Transverse colon (tissue), 4 donors: ENCODE data around the gene BTBD10. TPM values are rescaled to one million over a fixed set of nuclear protein-coding genes. Genes with fewer than 3 reads are reported as not detected.

ENCODE experiments used
- DNase-seq: peaks from one replicate; pipeline ENCODE4 v3.0.0-alpha.2; 2019
- H3K27ac ChIP-seq, 4 donors: fragments of 200-600 bp; sonication (generic); 2 replicates each; pipeline ENCODE4 v1.5.1; 2016 to 2018; ENCODE audit warnings: inconsistent platforms in 4 of 4
- H3K27me3 ChIP-seq: fragments of 200-600 bp; sonication (generic); 2 replicates; pipeline ENCODE4 v1.5.1; 2017; ENCODE audit warnings: inconsistent platforms
- H3K36me3 ChIP-seq, 4 donors: fragments of 200-600 bp; sonication (generic); 2 replicates each; pipeline ENCODE4 v1.5.1; 2017 to 2019; ENCODE audit warnings: inconsistent platforms in 4 of 4
- H3K4me1 ChIP-seq, 4 donors: fragments of 200-600 bp; sonication (generic); 2 replicates each; pipeline ENCODE4 v1.5.1; 2017 to 2020; ENCODE audit warnings: inconsistent platforms in 4 of 4
- H3K4me3 ChIP-seq, 4 donors: fragments of 200-600 bp; sonication (generic); 1 replicate in 1 of 4; 2 replicates in 3 of 4; pipeline versions ENCODE4 v1.5.1 to v1.6.1; 2017 to 2019; ENCODE audit warnings: inconsistent platforms in 4 of 4
- H3K9me3 ChIP-seq, 2 donors: fragments of 200-600 bp; sonication (generic); 2 replicates each; pipeline ENCODE4 v1.5.1; 2017 to 2019; ENCODE audit warnings: inconsistent platforms in 2 of 2
- EP300 ChIP-seq: sonication (generic); formaldehyde crosslinking; IDR thresholded peaks from one replicate; pipeline ENCODE4 v1.6.1; 2017; ENCODE audit warnings: antibody characterized with exemption, low read depth
- POLR2A ChIP-seq: fragments of 450-650 bp; IDR thresholded peaks from one replicate; pipeline ENCODE4 v1.6.1; 2016; ENCODE audit warnings: antibody characterized with exemption, mild to moderate bottlenecking, moderate library complexity
- POLR2AphosphoS5 ChIP-seq, 3 donors: sonication (generic); formaldehyde crosslinking; IDR thresholded peaks; one replicate each; pipeline ENCODE4 v1.6.1; 2016; ENCODE audit warnings: antibody characterized with exemption in 3 of 3
- WGBS, 2 donors: methylation state at CpG; one replicate each; pipeline ENCODE4 v1.1.5; 2018; ENCODE audit warnings: low coverage in 1 of 2; 5-methylcytosine and 5-hydroxymethylcytosine counted together
- in situ Hi-C, 4 donors: fragments of 200-750 bp; cut with MboI; loops; one replicate each; pipeline versions ENCODE4 v1.15.0 to v1.15.1; 2017; ENCODE audit warnings: low sequenced_read_pairs in 3 of 4, low pct_ligation_motif_present in 1 of 4, low pct_unique_long_range_greater_than_20kb in 1 of 4
- intact Hi-C: fragments of 100-400 bp; cut with DNase I; formaldehyde crosslinking; loops from one replicate; pipeline ENCODE4 v1.15.1; 2023; ENCODE audit warnings: low total_unique reads
- total RNA-seq, 4 donors: library from RNA; depleted of rRNA; stranded (reverse); fragments of >200 nt; gene quantifications; one replicate each; pipeline ENCODE4 v1.1.0, GENCODE V29; 2016
- TF ChIP-seq, protein P1 (sequence below), 5 experiments: fragments of 200-600 bp in 3 of 5; fragments of 450-650 bp in 2 of 5; sonication (generic) in 3 of 5; IDR thresholded peaks; 1 replicate in 2 of 5; 2 replicates in 3 of 5; pipeline ENCODE4 v1.5.1; 2016 to 2017; ENCODE audit warnings: antibody characterized with exemption in 5 of 5, inconsistent platforms in 3 of 5, mild to moderate bottlenecking in 2 of 5, moderate library complexity in 1 of 5

The BTBD10 gene
- total RNA-seq, 4 donors from 2014 or later, result 9.0 to 39.9 (median 32.9) TPM

GRCh38 chr11:13434247-13435205 lies 28.5 kb downstream of the BTBD10 start:
- Histone ChIP-seq H3K4me3 (no peak overlapping the region), H3K27ac (no peak overlapping the region), H3K9me3 (no peaks in the 10 kb centered on the region), H3K27me3 (no peaks in the 10 kb centered on the region), H3K4me1 (peaks cover 0 to 20% (median 4%) of the 10 kb centered on the region in 4 donors), H3K36me3 (peaks cover 0 to 3% (median 0%) of the 10 kb centered on the region in 4 donors)
- in situ Hi-C loops, result no loop called here
- DNase-seq, result no peak
- TF ChIP-seq EP300 (no peak), POLR2AphosphoS5 (IDR thresholded peaks at IDR 0.05) (no peak), POLR2A (no peak)
- TF ChIP-seq, protein P1, sequence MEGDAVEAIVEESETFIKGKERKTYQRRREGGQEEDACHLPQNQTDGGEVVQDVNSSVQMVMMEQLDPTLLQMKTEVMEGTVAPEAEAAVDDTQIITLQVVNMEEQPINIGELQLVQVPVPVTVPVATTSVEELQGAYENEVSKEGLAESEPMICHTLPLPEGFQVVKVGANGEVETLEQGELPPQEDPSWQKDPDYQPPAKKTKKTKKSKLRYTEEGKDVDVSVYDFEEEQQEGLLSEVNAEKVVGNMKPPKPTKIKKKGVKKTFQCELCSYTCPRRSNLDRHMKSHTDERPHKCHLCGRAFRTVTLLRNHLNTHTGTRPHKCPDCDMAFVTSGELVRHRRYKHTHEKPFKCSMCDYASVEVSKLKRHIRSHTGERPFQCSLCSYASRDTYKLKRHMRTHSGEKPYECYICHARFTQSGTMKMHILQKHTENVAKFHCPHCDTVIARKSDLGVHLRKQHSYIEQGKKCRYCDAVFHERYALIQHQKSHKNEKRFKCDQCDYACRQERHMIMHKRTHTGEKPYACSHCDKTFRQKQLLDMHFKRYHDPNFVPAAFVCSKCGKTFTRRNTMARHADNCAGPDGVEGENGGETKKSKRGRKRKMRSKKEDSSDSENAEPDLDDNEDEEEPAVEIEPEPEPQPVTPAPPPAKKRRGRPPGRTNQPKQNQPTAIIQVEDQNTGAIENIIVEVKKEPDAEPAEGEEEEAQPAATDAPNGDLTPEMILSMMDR (IDR thresholded peaks at IDR 0.05), result no peak
- WGBS, 2 donors, result 93 to 94% methylated on average over 6 of the region's 6 CpGs
- intact Hi-C loops, result no loop called here

DNA sequence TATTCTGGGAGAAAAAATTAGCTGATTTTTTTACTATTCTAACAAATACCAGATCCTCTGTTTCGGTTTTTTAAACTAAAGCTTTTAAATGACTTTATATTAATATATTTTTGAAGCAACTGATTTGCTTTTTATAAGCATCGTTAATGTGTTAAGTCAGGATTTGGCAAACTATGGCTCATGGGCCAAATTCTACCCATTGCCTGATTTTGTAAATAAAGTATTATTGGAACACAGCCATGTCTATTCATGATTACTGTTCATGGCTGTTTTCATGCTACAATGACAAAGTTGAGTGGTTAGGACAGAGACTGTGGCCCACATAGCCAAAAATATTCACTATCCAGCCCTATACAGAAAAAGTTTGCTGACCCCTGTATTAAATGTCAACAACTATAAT lies 29.6 kb downstream of the BTBD10 start:
- Histone ChIP-seq H3K27me3 (no peaks in the 10 kb centered on the region), H3K27ac (no peak overlapping the region), H3K4me3 (no peak overlapping the region), H3K36me3 (peaks cover 0 to 10% (median 0%) of the 10 kb centered on the region in 4 donors), H3K9me3 (peaks cover 3 to 8% of the 10 kb centered on the region in 2 donors), H3K4me1 (peaks cover 0 to 20% (median 4%) of the 10 kb centered on the region in 4 donors)
- intact Hi-C loops (no loop called here), in situ Hi-C loops (no loop called here)
- DNase-seq, result no peak
- no peak for TF ChIP-seq POLR2A
- 99 to 100% methylated on average over 2 of the region's 2 CpGs for WGBS, 2 donors

DNA sequence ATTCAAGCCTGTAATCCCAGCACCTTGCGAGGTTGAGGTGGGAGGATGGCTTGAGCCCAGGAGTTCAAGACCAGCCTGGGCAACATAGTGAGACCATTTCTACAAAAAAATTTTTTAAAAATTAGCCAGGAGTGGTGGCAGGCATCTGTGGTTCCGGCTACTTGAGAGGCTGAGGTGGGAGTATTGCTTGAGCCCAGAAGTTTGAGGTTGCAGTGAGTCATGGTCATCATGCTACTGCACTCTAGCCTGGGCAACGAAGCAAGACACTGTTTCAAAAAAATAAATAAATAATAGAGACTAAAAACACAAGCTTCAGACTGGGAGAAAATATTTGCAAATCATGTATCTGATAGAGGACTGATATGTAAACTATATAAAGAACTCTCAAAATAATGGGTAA lies 33.2 kb downstream of the BTBD10 start:
- no peak for DNase-seq
- TF ChIP-seq POLR2AphosphoS5 (IDR thresholded peaks at IDR 0.05) (no peak), EP300 (no peak), POLR2A (no peak)
- TF ChIP-seq, protein P1 (IDR thresholded peaks at IDR 0.05), result no peak
- intact Hi-C loops, result no loop called here
- H3K36me3 ChIP-seq, result peaks cover 0 to 22% (median 0%) of the 10 kb centered on the region in 4 donors
- peaks cover 0 to 22% (median 4%) of the 10 kb centered on the region in 4 donors for H3K4me1 ChIP-seq
- no peak overlapping the region for H3K27ac ChIP-seq
- H3K9me3 ChIP-seq, result peaks cover 18% of the 10 kb centered on the region in 2 donors
- in situ Hi-C loops, result no loop called here
- 90 to 91% methylated on average over 3 of the region's 3 CpGs for WGBS, 2 donors
- H3K4me3 ChIP-seq, result no peak overlapping the region
- no peaks in the 10 kb centered on the region for H3K27me3 ChIP-seq

GRCh38 chr11:13429288-13429687 lies 33.7 kb downstream of the BTBD10 start:
- TF ChIP-seq, protein P1 (IDR thresholded peaks at IDR 0.05), result no peak
- TF ChIP-seq POLR2A (no peak), EP300 (no peak), POLR2AphosphoS5 (IDR thresholded peaks at IDR 0.05) (no peak)
- intact Hi-C loops (no loop called here), in situ Hi-C loops (no loop called here)
- Histone ChIP-seq H3K4me1 (peaks cover 0 to 20% (median 4%) of the 10 kb centered on the region in 4 donors), H3K27ac (no peak overlapping the region), H3K27me3 (no peaks in the 10 kb centered on the region), H3K4me3 (no peak overlapping the region), H3K36me3 (peaks cover 0 to 22% (median 0%) of the 10 kb centered on the region in 4 donors), H3K9me3 (peaks cover 18% of the 10 kb centered on the region in 2 donors)
- WGBS, 2 donors, result 0 to 100% methylated on average over 1 of the region's 1 CpG
- no peak for DNase-seq
